Type B pancreatic cell (in vitro differentiated cells): ENCODE measurements around the gene SLC25A46. TPM values are rescaled to one million over a fixed set of nuclear protein-coding genes. Genes with fewer than 3 reads are reported as not detected.

Experiments used
- DNase-seq: peaks from one replicate; pipeline ENCODE4 v3.0.0; 2021; ENCODE audit warnings: mixed read lengths; ENCODE audit not compliant: unreplicated experiment; ENCODE audit errors: extremely low spot score
- H3K27ac Mint-ChIP-seq: 2 replicates; pipeline ENCODE4 v1.8.0; 2021; ENCODE audit warnings: mild to moderate bottlenecking, mixed read lengths
- H3K27me3 Mint-ChIP-seq: 2 replicates; pipeline ENCODE4 v1.8.0; 2021; ENCODE audit warnings: mixed read lengths
- H3K36me3 Mint-ChIP-seq: 2 replicates; pipeline ENCODE4 v1.8.0; 2021; ENCODE audit warnings: mixed read lengths
- H3K4me1 Mint-ChIP-seq: one replicate; pipeline ENCODE4 v1.8.0; 2021; ENCODE audit warnings: mixed read lengths; ENCODE audit not compliant: unreplicated experiment
- H3K4me3 Mint-ChIP-seq: 2 replicates; pipeline ENCODE4 v1.8.0; 2021; ENCODE audit warnings: mild to moderate bottlenecking, mixed read lengths
- H3K9me3 Mint-ChIP-seq: 2 replicates; pipeline ENCODE4 v1.8.0; 2021; ENCODE audit warnings: mixed read lengths
- CTCF ChIP-seq: fragments of 200-600 bp; sonication (generic); conservative IDR thresholded peaks from 2 replicates; pipeline ENCODE4 v1.5.0; 2021; ENCODE audit warnings: antibody characterized with exemption, mild to moderate bottlenecking
- total RNA-seq: library from RNA; stranded (reverse); gene quantifications from 2 replicates; pipeline ENCODE4 v1.2.1, GENCODE V29; 2021; ENCODE audit warnings: low replicate concordance

Gene SLC25A46
- total RNA-seq, 1 donor from 2014 or later, result 33.7 TPM

DNA sequence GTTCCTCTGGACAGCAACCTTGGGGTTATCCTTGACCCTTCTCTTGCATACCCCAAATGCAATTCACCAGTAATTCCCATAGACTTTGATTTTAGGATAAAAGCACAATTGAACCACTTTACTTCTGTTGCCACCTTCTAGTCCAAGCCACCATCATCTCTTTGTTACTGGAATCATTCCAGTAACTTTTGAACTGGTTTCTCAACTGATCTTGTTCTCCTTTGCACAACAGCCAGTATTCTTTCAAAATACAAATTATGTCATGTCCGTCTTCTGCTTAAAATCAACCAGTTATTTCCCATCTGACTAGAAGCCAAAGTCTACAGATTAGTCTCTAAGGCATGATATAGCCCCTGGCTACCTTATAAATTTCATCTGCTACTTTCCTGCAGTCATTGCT, 21.4 kb downstream of the SLC25A46 start:
- DNase-seq, result no peak
- no peaks in the 10 kb centered on the region for H3K4me1 Mint-ChIP-seq
- no peak overlapping the region for H3K4me3 Mint-ChIP-seq
- TF ChIP-seq CTCF, result no peak
- no peak overlapping the region for H3K27ac Mint-ChIP-seq
- H3K27me3 Mint-ChIP-seq, result no peaks in the 10 kb centered on the region
- H3K36me3 Mint-ChIP-seq, result peaks cover 9% of the 10 kb centered on the region
- no peaks in the 10 kb centered on the region for H3K9me3 Mint-ChIP-seq

DNA sequence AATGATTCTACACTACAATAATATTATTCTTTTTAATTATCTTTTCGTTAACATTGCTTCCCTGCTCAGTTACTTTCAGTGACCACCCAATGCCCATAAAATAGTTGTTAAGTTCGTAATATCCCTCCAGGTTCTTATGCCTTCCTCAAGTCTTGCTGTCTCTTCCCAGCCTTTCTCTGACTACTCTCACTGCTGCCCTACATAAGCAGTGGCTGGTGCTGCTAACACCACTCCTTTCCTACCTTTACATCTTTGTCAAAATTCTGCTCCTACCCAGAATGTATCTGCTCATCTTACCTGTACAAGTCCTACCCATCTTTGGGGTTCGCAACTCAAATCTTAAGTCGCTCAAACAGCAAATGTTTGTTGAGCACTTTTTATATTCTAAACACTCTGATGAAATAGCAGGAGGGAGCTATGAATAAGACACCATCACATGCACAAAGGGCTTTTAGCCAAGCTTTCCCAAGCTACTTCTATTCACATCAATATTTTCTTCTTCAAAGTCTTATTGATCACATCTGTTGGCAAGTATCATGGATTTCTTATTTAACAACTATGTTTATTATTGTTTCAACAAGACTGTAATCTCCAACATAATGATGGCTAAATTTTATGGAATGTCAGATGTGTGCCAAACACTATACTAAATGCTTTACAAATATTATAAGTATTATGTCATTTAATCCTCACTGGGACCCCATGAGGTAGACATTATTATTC, 29.5 kb downstream of the SLC25A46 start:
- DNase-seq, result no peak
- TF ChIP-seq CTCF, result no peak
- no peaks in the 10 kb centered on the region for H3K9me3 Mint-ChIP-seq
- no peak overlapping the region for H3K4me3 Mint-ChIP-seq
- H3K27ac Mint-ChIP-seq, result no peak overlapping the region
- no peaks in the 10 kb centered on the region for H3K36me3 Mint-ChIP-seq
- H3K4me1 Mint-ChIP-seq, result no peaks in the 10 kb centered on the region
- peaks cover 11% of the 10 kb centered on the region for H3K27me3 Mint-ChIP-seq

DNA sequence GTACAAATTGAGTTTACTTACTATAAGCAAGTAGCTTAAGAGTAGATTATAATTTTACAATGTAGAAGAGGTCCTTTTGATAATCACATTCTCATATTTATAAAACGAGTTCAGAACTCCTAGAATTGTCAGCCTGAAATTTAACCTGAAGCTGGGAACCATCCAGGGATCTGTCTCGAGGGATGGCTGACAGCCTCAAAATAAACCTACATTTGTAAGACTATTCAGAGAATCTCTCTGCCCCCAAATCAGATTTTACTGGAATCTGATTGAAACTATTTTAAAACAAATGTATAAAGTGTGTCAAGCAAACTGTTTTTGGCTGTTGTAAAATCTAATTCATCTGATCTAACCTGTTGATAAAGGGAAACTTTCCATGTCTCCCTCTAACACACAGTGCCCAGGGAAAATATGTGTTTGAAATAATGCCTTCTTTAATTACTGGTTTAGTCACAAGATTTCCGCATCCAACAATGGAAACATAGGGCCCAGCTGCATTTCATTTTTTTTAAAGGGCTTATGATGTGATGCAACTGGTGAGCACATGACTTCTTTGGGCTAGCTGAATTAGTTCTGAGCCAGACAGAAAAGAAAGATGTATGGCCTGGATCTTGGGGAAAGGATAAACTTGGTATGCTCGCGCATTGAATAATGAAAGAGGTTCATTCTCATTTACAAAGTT, 30.3 kb downstream of the SLC25A46 start:
- Mint-ChIP-seq H3K27me3 (peaks cover 14% of the 10 kb centered on the region), H3K27ac (no peak overlapping the region), H3K4me1 (no peaks in the 10 kb centered on the region), H3K36me3 (no peaks in the 10 kb centered on the region), H3K4me3 (no peak overlapping the region), H3K9me3 (no peaks in the 10 kb centered on the region)
- TF ChIP-seq CTCF, result no peak
- no peak for DNase-seq

- H3K27me3 Mint-ChIP-seq, result peaks cover 15% of the 10 kb centered on the region
- H3K4me3 Mint-ChIP-seq, result no peak overlapping the region
- no peaks in the 10 kb centered on the region for H3K4me1 Mint-ChIP-seq
- no peak for TF ChIP-seq CTCF
- DNase-seq, result no peak
- H3K36me3 Mint-ChIP-seq, result no peaks in the 10 kb centered on the region
- H3K9me3 Mint-ChIP-seq, result no peaks in the 10 kb centered on the region
- H3K27ac Mint-ChIP-seq, result no peak overlapping the region
These were observed 31.5 kb downstream of the SLC25A46 start for GRCh38 chr5:110770286-110770685.

- peaks cover 7% of the 10 kb centered on the region for H3K27me3 Mint-ChIP-seq
- TF ChIP-seq CTCF, result no peak
- no peak overlapping the region for H3K4me3 Mint-ChIP-seq
- H3K27ac Mint-ChIP-seq, result no peak overlapping the region
- H3K36me3 Mint-ChIP-seq, result no peaks in the 10 kb centered on the region
- no peaks in the 10 kb centered on the region for H3K4me1 Mint-ChIP-seq
- no peaks in the 10 kb centered on the region for H3K9me3 Mint-ChIP-seq
- DNase-seq, result no peak
These were observed 46.1 kb downstream of the SLC25A46 start for GRCh38 chr5:110784901-110785300.
